Ishikawa (cell line): ENCODE results near the gene RHBDD3.

ENCODE experiments used
- CEBPB ChIP-seq: IDR thresholded peaks from 2 replicates; pipeline ENCODE4 v1.6.1; 2012
- EGR1 ChIP-seq: IDR thresholded peaks from 2 replicates; pipeline ENCODE4 v1.6.1; 2012
- EP300 ChIP-seq: IDR thresholded peaks from 2 replicates; pipeline ENCODE4 v1.6.1; 2012; ENCODE audit warnings: borderline replicate concordance
- MAX ChIP-seq: IDR thresholded peaks from 2 replicates; pipeline ENCODE4 v1.6.1; 2012
- NFIC ChIP-seq: IDR thresholded peaks from 2 replicates; pipeline ENCODE4 v1.6.1; 2012
- REST ChIP-seq: IDR thresholded peaks from 2 replicates; pipeline ENCODE4 v1.6.1; 2012; ENCODE audit warnings: low read depth, mild to moderate bottlenecking
- TAF1 ChIP-seq: IDR thresholded peaks from 2 replicates; pipeline ENCODE4 v1.6.1; 2012; ENCODE audit warnings: low read depth, mild to moderate bottlenecking
- TCF12 ChIP-seq: IDR thresholded peaks from 2 replicates; pipeline ENCODE4 v1.6.1; 2012; ENCODE audit warnings: low read depth
- TEAD4 ChIP-seq: IDR thresholded peaks from 2 replicates; pipeline ENCODE4 v1.6.1; 2012
- USF1 ChIP-seq: IDR thresholded peaks from 2 replicates; pipeline ENCODE4 v1.6.1; 2012
- YY1 ChIP-seq: IDR thresholded peaks from 2 replicates; pipeline ENCODE4 v1.6.1; 2012; ENCODE audit warnings: low read depth
- ZBTB7A ChIP-seq: IDR thresholded peaks from 2 replicates; pipeline ENCODE4 v1.6.1; 2012; ENCODE audit warnings: low read depth

- TF ChIP-seq REST (no peak), EP300 (no peak), TAF1 (no peak), CEBPB (no peak), MAX (no peak), TCF12 (no peak), NFIC (no peak), USF1 (no peak), YY1 (no peak), ZBTB7A (no peak), TEAD4 (no peak), EGR1 (no peak)
Observed at GRCh38 chr22:29265305-29265704, 2.5 kb downstream of the RHBDD3 start.
